Upper lobe of right lung (tissue), 1 donor: Measurements from ENCODE around the gene MACC1. TPM values are rescaled to one million over a fixed set of nuclear protein-coding genes. Genes with fewer than 3 reads are reported as not detected.
"Not testable (repeated sequence)": the region's sequence is repeated elsewhere in the genome, so short reads cannot be mapped to it uniquely, and the experiment has no call there.

Source experiments
- ATAC-seq: fragments of 200-7000 bp; cut with Tn5 transposase; one replicate; pipeline ENCODE4 v1.9.1; 2020; ENCODE audit warnings: mild to moderate bottlenecking, moderate library complexity
- DNase-seq: peaks from one replicate; pipeline ENCODE4 v3.0.0-alpha.2; 2020
- H3K27ac ChIP-seq: fragments of 200-600 bp; one replicate; pipeline ENCODE4 v1.8.0; 2022
- H3K27me3 ChIP-seq: fragments of 200-600 bp; one replicate; pipeline ENCODE4 v1.8.0; 2022; ENCODE audit warnings: mild to moderate bottlenecking
- H3K36me3 ChIP-seq: fragments of 200-600 bp; one replicate; pipeline ENCODE4 v1.8.0; 2022
- H3K4me1 ChIP-seq: fragments of 200-600 bp; one replicate; pipeline ENCODE4 v1.8.0; 2022
- H3K4me3 ChIP-seq: fragments of 200-600 bp; one replicate; pipeline ENCODE4 v1.8.0; 2022; ENCODE audit warnings: mild to moderate bottlenecking
- H3K9me3 ChIP-seq: fragments of 200-600 bp; one replicate; pipeline ENCODE4 v1.8.0; 2022
- intact Hi-C: fragments of 100-400 bp; cut with DNase I; formaldehyde crosslinking; loops from one replicate; pipeline ENCODE4 v1.11.0; 2022
- total RNA-seq: library from RNA; stranded (reverse); fragmentation: NEBNext Ultra II Directional; extraction: Animal tissue kit (Norgen Biotek cat#: 25700); gene quantifications from one replicate; pipeline ENCODE4 v1.2.1, GENCODE V29; 2021
- TF ChIP-seq, protein P1 (sequence below): fragments of 200-600 bp; IDR thresholded peaks from one replicate; pipeline ENCODE4 v1.8.0; 2022; ENCODE audit warnings: antibody characterized with exemption
- donor health status: DM: no; HTN: yes; CAD: no; lungs with severe emphysema.

Gene MACC1
- total RNA-seq, 1 donor from 2014 or later, result 22.1 TPM

DNA sequence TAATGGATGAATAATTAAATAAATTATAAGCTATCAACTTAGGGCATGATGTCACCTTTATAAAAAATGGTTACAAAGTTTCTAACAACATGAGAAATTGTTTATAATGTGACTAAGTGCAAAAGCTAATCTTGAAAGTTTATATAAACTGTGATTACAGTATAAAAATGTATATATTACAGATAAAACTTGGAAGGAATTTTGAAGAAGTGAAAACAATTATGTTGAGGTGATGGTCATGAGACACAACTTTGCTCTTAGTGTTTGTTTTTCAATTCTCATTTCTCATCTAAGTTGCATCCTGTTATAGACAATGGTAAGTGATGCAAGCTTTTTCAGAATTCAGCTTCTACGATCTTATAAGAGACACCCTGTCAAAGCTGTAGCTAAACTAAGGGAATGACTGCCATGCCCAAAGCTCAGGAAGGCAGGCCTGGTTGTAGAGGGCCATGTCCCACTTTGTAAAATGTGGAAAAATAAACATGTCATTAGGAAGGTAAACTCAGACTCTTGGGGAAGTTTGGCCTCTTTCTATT, 23.9 kb downstream of the MACC1 start:
- Histone ChIP-seq H3K27ac (peak overlapping the region; percentile 17), H3K9me3 (peaks cover 5% of the 10 kb centered on the region), H3K36me3 (no peaks in the 10 kb centered on the region), H3K4me3 (no peak overlapping the region), H3K27me3 (no peaks in the 10 kb centered on the region), H3K4me1 (no peaks in the 10 kb centered on the region)
- intact Hi-C loops, result no loop called here
- TF ChIP-seq, protein P1, sequence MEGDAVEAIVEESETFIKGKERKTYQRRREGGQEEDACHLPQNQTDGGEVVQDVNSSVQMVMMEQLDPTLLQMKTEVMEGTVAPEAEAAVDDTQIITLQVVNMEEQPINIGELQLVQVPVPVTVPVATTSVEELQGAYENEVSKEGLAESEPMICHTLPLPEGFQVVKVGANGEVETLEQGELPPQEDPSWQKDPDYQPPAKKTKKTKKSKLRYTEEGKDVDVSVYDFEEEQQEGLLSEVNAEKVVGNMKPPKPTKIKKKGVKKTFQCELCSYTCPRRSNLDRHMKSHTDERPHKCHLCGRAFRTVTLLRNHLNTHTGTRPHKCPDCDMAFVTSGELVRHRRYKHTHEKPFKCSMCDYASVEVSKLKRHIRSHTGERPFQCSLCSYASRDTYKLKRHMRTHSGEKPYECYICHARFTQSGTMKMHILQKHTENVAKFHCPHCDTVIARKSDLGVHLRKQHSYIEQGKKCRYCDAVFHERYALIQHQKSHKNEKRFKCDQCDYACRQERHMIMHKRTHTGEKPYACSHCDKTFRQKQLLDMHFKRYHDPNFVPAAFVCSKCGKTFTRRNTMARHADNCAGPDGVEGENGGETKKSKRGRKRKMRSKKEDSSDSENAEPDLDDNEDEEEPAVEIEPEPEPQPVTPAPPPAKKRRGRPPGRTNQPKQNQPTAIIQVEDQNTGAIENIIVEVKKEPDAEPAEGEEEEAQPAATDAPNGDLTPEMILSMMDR, result no peak
- no peak for DNase-seq
- peak; percentile 26 for ATAC-seq

DNA sequence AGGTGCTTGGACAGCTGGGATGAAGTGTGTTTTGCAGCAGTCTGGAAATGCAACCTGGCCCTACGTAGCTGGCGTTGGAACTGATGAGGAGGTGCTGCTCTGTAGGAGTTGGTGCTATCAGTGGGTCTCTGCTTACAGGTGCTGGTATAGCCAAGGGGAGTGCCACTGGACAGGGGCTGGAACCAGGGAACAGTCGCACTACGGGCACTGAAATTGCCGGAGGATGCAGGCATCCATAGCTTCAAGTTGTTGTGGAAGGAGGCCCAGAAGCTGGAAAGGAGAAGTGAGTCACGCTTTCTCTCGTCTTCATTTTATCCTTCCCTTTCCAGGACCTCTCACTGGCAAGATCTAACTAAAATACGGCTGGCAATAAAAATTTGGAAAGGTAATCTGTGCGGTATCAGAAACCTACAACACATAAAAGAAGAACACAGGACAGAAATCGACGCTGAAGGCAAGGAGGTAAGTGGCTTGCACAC, 25.8 kb downstream of the MACC1 start:
- no peaks in the 10 kb centered on the region for H3K36me3 ChIP-seq
- no peak for DNase-seq
- H3K9me3 ChIP-seq, result peaks cover 5% of the 10 kb centered on the region
- no peaks in the 10 kb centered on the region for H3K27me3 ChIP-seq
- H3K4me1 ChIP-seq, result no peaks in the 10 kb centered on the region
- intact Hi-C loops, result no loop called here
- TF ChIP-seq, protein P1, result no peak
- no peak overlapping the region for H3K27ac ChIP-seq
- no peak for ATAC-seq
- no peak overlapping the region for H3K4me3 ChIP-seq

DNA sequence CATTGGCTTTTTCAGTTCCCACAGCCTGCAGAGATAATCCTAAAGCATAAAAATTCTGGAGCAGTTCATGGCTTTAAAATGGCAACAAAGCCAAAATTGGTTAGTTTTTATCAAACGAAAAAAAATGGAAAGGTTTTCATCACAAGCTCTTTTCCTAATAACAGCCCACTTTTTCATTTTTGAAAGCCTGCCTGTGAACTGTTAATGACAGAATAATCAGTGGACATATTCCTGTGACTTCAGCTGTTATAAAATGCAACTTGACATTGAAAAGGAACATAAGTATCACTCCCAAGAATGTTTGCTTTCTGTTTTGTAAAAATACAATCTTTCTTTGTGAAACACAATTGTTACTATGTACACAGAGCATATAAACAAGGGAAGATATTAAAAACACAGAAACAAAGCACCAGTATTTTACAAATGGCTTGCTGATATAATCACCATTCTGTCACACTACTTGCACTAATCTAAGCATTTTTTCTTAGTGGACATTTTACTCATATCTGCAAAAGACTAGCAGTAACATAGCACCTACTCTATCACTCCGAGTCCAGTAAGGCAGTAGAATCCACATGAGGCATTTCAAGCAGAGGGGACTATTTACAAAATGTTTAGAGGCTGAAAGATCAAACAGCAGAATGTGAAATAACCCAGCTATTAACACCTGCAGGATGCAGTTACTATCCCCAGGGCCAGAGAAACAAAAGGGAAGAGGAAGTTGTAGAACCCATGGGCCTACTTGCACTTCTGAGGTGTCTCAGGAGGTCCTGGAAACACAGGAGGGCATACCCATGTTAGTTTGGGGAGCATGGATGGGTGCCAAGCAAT, 26.4 kb downstream of the MACC1 start:
- TF ChIP-seq, protein P1, result no peak
- Histone ChIP-seq H3K27ac (no peak overlapping the region), H3K36me3 (no peaks in the 10 kb centered on the region), H3K4me3 (no peak overlapping the region), H3K9me3 (peaks cover 5% of the 10 kb centered on the region), H3K27me3 (no peaks in the 10 kb centered on the region), H3K4me1 (no peaks in the 10 kb centered on the region)
- intact Hi-C loops, result no loop called here
- no peak for ATAC-seq
- DNase-seq, result no peak

DNA sequence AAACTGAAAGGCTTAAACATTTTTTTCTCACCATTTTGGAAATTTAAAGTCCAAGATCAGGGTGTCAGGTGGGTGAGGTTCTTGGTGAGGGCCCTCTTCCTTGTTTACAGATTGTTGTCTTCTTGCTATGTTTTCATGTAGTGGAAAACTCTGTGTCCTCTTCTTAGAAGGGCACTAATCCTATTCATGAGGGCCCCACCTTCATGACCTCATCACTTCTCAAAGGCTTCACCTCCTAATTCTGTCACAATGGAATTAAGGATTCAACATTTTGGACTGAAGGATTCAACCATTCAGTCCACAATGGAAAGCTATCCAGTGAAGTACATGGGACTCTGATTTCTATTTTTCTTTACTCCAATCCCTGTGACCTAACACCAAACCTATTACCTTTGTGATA, 27.3 kb downstream of the MACC1 start:
- no peaks in the 10 kb centered on the region for H3K36me3 ChIP-seq
- DNase-seq (no peak), ATAC-seq (no peak)
- intact Hi-C loops, result no loop called here
- no peak overlapping the region for H3K4me3 ChIP-seq
- TF ChIP-seq, protein P1, result no peak
- H3K27me3 ChIP-seq, result no peaks in the 10 kb centered on the region
- peaks cover 5% of the 10 kb centered on the region for H3K9me3 ChIP-seq
- H3K4me1 ChIP-seq, result no peaks in the 10 kb centered on the region
- H3K27ac ChIP-seq, result no peak overlapping the region

DNA sequence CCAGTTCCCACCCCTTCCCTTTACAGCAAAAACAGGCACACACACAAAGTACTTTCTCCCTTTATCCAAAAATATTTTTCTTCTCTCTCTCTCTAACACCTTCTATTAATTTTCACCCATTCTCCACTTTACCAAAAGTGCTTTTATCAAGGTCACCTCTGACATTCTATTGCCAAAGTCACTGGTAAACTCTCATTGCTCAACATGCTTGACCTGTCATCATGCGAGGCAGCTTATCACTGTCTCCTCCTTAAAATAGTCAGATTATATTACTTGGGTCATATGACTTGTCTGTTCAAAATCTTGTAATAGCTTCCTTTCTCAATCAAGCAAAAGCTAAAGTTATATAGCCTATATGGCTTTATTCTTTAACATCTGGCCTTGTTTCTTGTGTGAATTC, 28.6 kb downstream of the MACC1 start:
- TF ChIP-seq, protein P1, result no peak
- H3K27me3 ChIP-seq, result no peaks in the 10 kb centered on the region
- intact Hi-C loops, result no loop called here
- no peaks in the 10 kb centered on the region for H3K4me1 ChIP-seq
- DNase-seq (no peak), ATAC-seq (no peak)
- peaks cover 5% of the 10 kb centered on the region for H3K9me3 ChIP-seq
- H3K36me3 ChIP-seq, result no peaks in the 10 kb centered on the region
- H3K4me3 ChIP-seq, result no peak overlapping the region
- no peak overlapping the region for H3K27ac ChIP-seq

DNA sequence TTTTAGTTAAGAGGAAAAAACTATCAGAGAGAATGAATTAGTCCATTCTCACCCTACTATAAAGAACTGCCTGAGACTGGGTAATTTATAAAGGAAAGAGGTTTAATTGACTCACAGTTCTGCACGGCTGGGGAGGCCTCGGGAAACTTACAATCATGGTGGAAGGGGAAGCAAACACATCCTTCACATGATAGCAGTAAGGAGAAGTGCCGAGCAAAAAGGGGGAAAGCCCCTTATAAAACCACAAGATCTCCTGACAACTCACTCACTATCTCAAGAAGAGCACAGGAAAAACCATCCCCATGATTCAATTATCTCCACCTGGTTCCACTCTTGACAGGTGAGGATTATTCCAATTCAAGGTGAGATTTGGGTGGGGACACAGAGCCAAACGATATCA, 29.3 kb downstream of the MACC1 start:
- DNase-seq, ATAC-seq, H3K4me1 ChIP-seq, H3K27ac ChIP-seq, H3K36me3 ChIP-seq, intact Hi-C loops, H3K27me3 ChIP-seq, H3K4me3 ChIP-seq, H3K9me3 ChIP-seq: not testable (repeated sequence)
